ENCODE data around the gene TRPV6. TPM values are rescaled to one million over a fixed set of nuclear protein-coding genes. Genes with fewer than 3 reads are reported as not detected.

Gene TRPV6
- total RNA-seq, 1 donor from 2014 or later = not detected

GRCh38 chr7:142919656-142920055, 34.1 kb upstream of the TRPV6 start:
- Mint-ChIP-seq H3K27me3 (ENCODE audit: insufficient read depth, low read depth) (no peaks in the 10 kb centered on the region), H3K27ac (no peak overlapping the region), H3K4me3 (no peak overlapping the region), H3K9me3 (no peaks in the 10 kb centered on the region), H3K36me3 (no peaks in the 10 kb centered on the region), H3K4me1 (no peaks in the 10 kb centered on the region)
- H3F3A ChIP-seq (ENCODE audit: low read depth) = no peaks in the 10 kb centered on the region
- no peaks in the 10 kb centered on the region for H3K9me3 ChIP-seq (ENCODE audit: low read depth)
- no peaks in the 10 kb centered on the region for H4K20me1 ChIP-seq (ENCODE audit: low read depth)
- H3K4me2 ChIP-seq = no peak overlapping the region
- no peak for TF ChIP-seq EZH2phosphoT487 (IDR thresholded peaks at IDR 0.05)
- TF ChIP-seq EZH2 (IDR thresholded peaks at IDR 0.05) = no peak
- TF ChIP-seq CTCF (IDR thresholded peaks at IDR 0.05) = no peak
- no peak overlapping the region for H3K9ac ChIP-seq
- no peak overlapping the region for H3K27ac ChIP-seq
- no peaks in the 10 kb centered on the region for H3K36me3 ChIP-seq
- no peaks in the 10 kb centered on the region for H3K79me2 ChIP-seq (ENCODE audit: low read depth)
- no peak for DNase-seq (ENCODE audit: low spot score)
- H3K4me3 ChIP-seq = no peak overlapping the region
- no peaks in the 10 kb centered on the region for H3K4me1 ChIP-seq
- no peaks in the 10 kb centered on the region for H3K27me3 ChIP-seq
- H2AFZ ChIP-seq (replicated peaks) = no peak overlapping the region

GRCh38 chr7:142918901-142919300, 33.4 kb upstream of the TRPV6 start:
- no peak overlapping the region for H3K4me2 ChIP-seq
- Mint-ChIP-seq H3K36me3 (no peaks in the 10 kb centered on the region), H3K27me3 (ENCODE audit: insufficient read depth, low read depth) (no peaks in the 10 kb centered on the region), H3K4me3 (no peak overlapping the region), H3K4me1 (no peaks in the 10 kb centered on the region), H3K9me3 (no peaks in the 10 kb centered on the region), H3K27ac (no peak overlapping the region)
- H3K9ac ChIP-seq = no peak overlapping the region
- H3K36me3 ChIP-seq = no peaks in the 10 kb centered on the region
- DNase-seq (ENCODE audit: low spot score) = no peak
- no peak overlapping the region for H2AFZ ChIP-seq (replicated peaks)
- H3K4me3 ChIP-seq = no peak overlapping the region
- no peak overlapping the region for H3K27ac ChIP-seq
- no peaks in the 10 kb centered on the region for H3K9me3 ChIP-seq (ENCODE audit: low read depth)
- H4K20me1 ChIP-seq (ENCODE audit: low read depth) = no peaks in the 10 kb centered on the region
- H3K27me3 ChIP-seq = no peaks in the 10 kb centered on the region
- TF ChIP-seq EZH2phosphoT487 (IDR thresholded peaks at IDR 0.05) = no peak
- no peak for TF ChIP-seq EZH2 (IDR thresholded peaks at IDR 0.05)
- no peak for TF ChIP-seq CTCF (IDR thresholded peaks at IDR 0.05)
- H3K4me1 ChIP-seq = no peaks in the 10 kb centered on the region
- no peaks in the 10 kb centered on the region for H3K79me2 ChIP-seq (ENCODE audit: low read depth)
- no peaks in the 10 kb centered on the region for H3F3A ChIP-seq (ENCODE audit: low read depth)

GRCh38 chr7:142917447-142917846, 31.9 kb upstream of the TRPV6 start:
- no peaks in the 10 kb centered on the region for H3F3A ChIP-seq (ENCODE audit: low read depth)
- no peaks in the 10 kb centered on the region for H3K27me3 ChIP-seq
- H3K9ac ChIP-seq = no peak overlapping the region
- no peaks in the 10 kb centered on the region for H3K79me2 ChIP-seq (ENCODE audit: low read depth)
- H3K27ac ChIP-seq = no peak overlapping the region
- H3K4me2 ChIP-seq = no peak overlapping the region
- DNase-seq (ENCODE audit: low spot score) = no peak
- no peaks in the 10 kb centered on the region for H4K20me1 ChIP-seq (ENCODE audit: low read depth)
- no peaks in the 10 kb centered on the region for H3K9me3 Mint-ChIP-seq
- no peaks in the 10 kb centered on the region for H3K4me1 Mint-ChIP-seq
- no peak overlapping the region for H3K27ac Mint-ChIP-seq
- no peaks in the 10 kb centered on the region for H3K4me1 ChIP-seq
- H3K9me3 ChIP-seq (ENCODE audit: low read depth) = no peaks in the 10 kb centered on the region
- H3K36me3 Mint-ChIP-seq = no peaks in the 10 kb centered on the region
- no peaks in the 10 kb centered on the region for H3K36me3 ChIP-seq
- H3K4me3 ChIP-seq = no peak overlapping the region
- peaks cover 2% of the 10 kb centered on the region for H3K27me3 Mint-ChIP-seq (ENCODE audit: insufficient read depth, low read depth)
- TF ChIP-seq EZH2 (IDR thresholded peaks at IDR 0.05) (no peak), CTCF (IDR thresholded peaks at IDR 0.05) (no peak), EZH2phosphoT487 (IDR thresholded peaks at IDR 0.05) (no peak)
- no peak overlapping the region for H2AFZ ChIP-seq (replicated peaks)
- no peak overlapping the region for H3K4me3 Mint-ChIP-seq
